ENCODE measurements around the gene TSPAN19.

Gene TSPAN19

DNA sequence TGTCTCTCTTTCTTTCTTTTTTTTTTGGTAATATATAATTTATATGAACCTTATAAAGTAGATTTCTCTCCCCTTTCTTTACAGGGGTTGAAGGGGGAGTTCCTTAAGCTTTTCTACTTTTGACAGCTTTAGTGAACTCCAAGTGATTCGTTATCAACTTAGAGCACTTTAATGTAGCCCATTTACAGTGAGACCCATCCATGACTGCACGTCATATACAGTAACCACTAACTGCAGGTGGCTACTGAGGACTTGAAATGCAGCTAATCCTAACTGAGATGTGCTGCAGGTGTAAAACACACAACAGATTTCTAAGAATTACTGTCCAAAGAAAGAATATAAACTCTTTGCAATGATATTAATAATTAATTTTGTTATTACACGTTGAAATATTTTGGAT lies 656 bp upstream of the TSPAN19 start:
- TF ChIP-seq MYC (IDR thresholded peaks at IDR 0.05; ENCODE audit: low read depth, low read length) (no peak), POLR2A (IDR thresholded peaks at IDR 0.05; ENCODE audit: extremely low read depth, insufficient read length) (no peak)
- TF ChIP-seq, protein P1, sequence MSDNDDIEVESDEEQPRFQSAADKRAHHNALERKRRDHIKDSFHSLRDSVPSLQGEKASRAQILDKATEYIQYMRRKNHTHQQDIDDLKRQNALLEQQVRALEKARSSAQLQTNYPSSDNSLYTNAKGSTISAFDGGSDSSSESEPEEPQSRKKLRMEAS (IDR thresholded peaks at IDR 0.05; ENCODE audit: low read depth, low read length) = no peak

DNA sequence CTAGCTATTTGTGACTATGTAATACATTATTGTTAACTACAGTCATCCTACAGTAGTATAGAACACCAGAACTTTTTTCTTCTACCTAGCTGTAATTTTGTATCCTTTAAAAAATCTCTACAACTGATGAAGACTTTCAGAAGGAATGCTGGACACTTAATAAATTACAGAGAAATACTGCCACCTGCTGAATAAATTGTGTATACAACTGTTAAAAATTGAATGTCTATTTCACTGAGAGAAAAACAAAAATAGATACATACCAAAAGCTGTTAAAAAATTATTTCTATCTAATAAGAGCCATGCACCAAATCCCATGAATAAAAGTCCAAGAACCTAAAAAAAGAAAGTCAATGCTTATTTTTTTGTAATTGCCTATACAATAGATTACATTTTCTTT lies 6.6 kb downstream of the TSPAN19 start:
- peak; percentile 39 for DNase-seq (ENCODE audit: low read depth)
- no peak for TF ChIP-seq MYC (IDR thresholded peaks at IDR 0.05; ENCODE audit: low read depth, low read length)
- TF ChIP-seq, protein P2, sequence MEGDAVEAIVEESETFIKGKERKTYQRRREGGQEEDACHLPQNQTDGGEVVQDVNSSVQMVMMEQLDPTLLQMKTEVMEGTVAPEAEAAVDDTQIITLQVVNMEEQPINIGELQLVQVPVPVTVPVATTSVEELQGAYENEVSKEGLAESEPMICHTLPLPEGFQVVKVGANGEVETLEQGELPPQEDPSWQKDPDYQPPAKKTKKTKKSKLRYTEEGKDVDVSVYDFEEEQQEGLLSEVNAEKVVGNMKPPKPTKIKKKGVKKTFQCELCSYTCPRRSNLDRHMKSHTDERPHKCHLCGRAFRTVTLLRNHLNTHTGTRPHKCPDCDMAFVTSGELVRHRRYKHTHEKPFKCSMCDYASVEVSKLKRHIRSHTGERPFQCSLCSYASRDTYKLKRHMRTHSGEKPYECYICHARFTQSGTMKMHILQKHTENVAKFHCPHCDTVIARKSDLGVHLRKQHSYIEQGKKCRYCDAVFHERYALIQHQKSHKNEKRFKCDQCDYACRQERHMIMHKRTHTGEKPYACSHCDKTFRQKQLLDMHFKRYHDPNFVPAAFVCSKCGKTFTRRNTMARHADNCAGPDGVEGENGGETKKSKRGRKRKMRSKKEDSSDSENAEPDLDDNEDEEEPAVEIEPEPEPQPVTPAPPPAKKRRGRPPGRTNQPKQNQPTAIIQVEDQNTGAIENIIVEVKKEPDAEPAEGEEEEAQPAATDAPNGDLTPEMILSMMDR (IDR thresholded peaks at IDR 0.05; ENCODE audit: low read depth, low read length) = no peak
- TF ChIP-seq, protein P1 (IDR thresholded peaks at IDR 0.05; ENCODE audit: low read depth, low read length) = no peak
- TF ChIP-seq POLR2A (IDR thresholded peaks at IDR 0.05; ENCODE audit: extremely low read depth, insufficient read length) = no peak

More for the DNA sequence above, 656 bp upstream of the TSPAN19 start:
- DNase-seq (ENCODE audit: low read depth) = no peak
- no peak overlapping the region for H3K4me3 ChIP-seq (ENCODE audit: low read depth, low read length)

DNA sequence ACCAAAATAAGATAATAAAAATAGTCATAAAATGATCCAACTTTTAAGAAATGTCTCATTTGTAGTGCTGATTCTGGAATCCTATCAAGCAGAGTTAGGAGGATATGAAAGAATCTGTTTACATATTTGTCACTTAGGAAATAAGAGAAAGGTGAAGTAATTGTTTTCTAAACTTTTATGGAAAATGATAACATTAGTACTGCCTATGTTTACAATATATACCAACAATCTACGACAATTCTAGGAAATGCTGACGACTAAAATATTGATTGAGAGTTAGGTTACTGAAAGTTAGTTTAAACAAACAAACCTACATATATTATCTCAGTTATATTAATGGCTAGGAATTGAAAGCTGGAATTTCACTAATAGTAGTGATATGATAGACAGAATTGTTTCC lies 18.0 kb downstream of the TSPAN19 start:
- H3K4me3 ChIP-seq (ENCODE audit: low read depth, low read length) = no peak overlapping the region
- DNase-seq (ENCODE audit: low read depth) = no peak
- TF ChIP-seq, protein P1 (IDR thresholded peaks at IDR 0.05; ENCODE audit: low read depth, low read length) = no peak
- no peak for TF ChIP-seq MYC (IDR thresholded peaks at IDR 0.05; ENCODE audit: low read depth, low read length)
- no peak for TF ChIP-seq POLR2A (IDR thresholded peaks at IDR 0.05; ENCODE audit: extremely low read depth, insufficient read length)
- TF ChIP-seq, protein P2 (IDR thresholded peaks at IDR 0.05; ENCODE audit: low read depth, low read length) = no peak

More for the DNA sequence above, 6.6 kb downstream of the TSPAN19 start:
- no peak overlapping the region for H3K4me3 ChIP-seq (ENCODE audit: low read depth, low read length)

DNA sequence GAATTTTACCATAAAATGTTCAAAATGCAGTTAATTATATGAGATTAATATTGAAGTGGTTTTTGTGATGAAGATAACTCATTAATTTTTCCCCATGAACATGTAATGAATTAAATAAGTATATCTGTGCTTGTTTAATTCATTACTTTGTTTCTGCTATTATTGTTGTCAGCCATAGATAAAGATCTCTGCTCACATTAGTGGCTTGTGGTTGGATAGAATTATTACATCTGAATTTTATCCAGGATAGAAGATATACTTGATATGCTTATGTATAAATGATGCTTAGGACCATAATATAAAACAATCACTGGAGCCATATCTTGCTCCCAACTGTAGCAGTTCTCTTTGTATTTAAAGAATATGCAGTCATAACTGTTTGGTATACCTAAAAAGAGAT lies 18.5 kb downstream of the TSPAN19 start:
- DNase-seq (ENCODE audit: low read depth) = no peak
- no peak overlapping the region for H3K4me3 ChIP-seq (ENCODE audit: low read depth, low read length)
- TF ChIP-seq, protein P1 (IDR thresholded peaks at IDR 0.05; ENCODE audit: low read depth, low read length) = no peak
- TF ChIP-seq MYC (IDR thresholded peaks at IDR 0.05; ENCODE audit: low read depth, low read length) (no peak), POLR2A (IDR thresholded peaks at IDR 0.05; ENCODE audit: extremely low read depth, insufficient read length) (no peak)
- TF ChIP-seq, protein P2 (IDR thresholded peaks at IDR 0.05; ENCODE audit: low read depth, low read length) = no peak

DNA sequence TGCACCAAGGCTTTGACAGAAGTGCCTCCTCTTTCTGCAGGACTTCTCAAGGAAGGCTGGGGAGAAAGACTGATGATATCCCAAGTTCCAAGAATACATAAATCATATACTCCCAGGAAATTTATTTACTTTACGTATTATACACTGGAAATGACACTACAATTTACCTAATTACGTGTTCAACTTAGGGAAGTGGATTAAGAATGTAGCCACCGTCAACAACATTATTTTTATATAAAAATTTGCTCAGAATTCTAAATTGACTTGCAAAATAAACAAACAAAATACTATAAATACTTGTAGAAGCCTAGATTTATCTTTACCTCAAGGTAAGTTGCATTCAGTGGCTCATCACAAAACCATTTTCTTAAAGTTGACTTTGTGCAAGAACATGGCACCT lies 18.9 kb downstream of the TSPAN19 start:
- no peak overlapping the region for H3K4me3 ChIP-seq (ENCODE audit: low read depth, low read length)
- DNase-seq (ENCODE audit: low read depth) = no peak
- TF ChIP-seq, protein P1 (IDR thresholded peaks at IDR 0.05; ENCODE audit: low read depth, low read length) = no peak
- no peak for TF ChIP-seq POLR2A (IDR thresholded peaks at IDR 0.05; ENCODE audit: extremely low read depth, insufficient read length)
- no peak for TF ChIP-seq MYC (IDR thresholded peaks at IDR 0.05; ENCODE audit: low read depth, low read length)
- TF ChIP-seq, protein P2 (IDR thresholded peaks at IDR 0.05; ENCODE audit: low read depth, low read length) = no peak

DNA sequence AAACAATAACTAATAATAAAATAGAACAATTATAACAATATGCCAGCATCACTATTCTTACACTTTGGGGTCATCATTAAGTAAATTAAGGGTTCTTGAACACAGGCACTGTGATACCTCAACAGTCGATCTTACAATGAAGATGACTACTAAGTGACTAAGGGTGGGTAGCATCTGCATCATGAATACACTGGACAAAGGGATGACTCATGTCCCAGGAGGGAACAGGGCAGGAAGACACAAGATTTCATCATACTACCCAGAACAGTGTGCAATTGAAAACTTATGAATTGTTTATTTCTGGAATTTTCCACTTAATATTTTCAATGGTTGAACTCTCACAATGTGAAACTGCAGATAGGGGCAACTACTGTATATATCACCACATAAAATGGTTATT lies 19.7 kb downstream of the TSPAN19 start:
- H3K4me3 ChIP-seq (ENCODE audit: low read depth, low read length) = no peak overlapping the region
- TF ChIP-seq, protein P2 (IDR thresholded peaks at IDR 0.05; ENCODE audit: low read depth, low read length) = no peak
- TF ChIP-seq MYC (IDR thresholded peaks at IDR 0.05; ENCODE audit: low read depth, low read length) (no peak), POLR2A (IDR thresholded peaks at IDR 0.05; ENCODE audit: extremely low read depth, insufficient read length) (no peak)
- TF ChIP-seq, protein P1 (IDR thresholded peaks at IDR 0.05; ENCODE audit: low read depth, low read length) = no peak
- peak; percentile 90 for DNase-seq (ENCODE audit: low read depth)
